ENCODE data around the gene SLC6A9. TPM values are rescaled to one million over a fixed set of nuclear protein-coding genes. Genes with fewer than 3 reads are reported as not detected.

SLC6A9 gene
- total and polyA plus RNA-seq, 2 of the 8 experiments (the other 6 are each of a cell fraction or from before 2014, with no cell fraction given): 20.2 to 24.2 TPM

DNA sequence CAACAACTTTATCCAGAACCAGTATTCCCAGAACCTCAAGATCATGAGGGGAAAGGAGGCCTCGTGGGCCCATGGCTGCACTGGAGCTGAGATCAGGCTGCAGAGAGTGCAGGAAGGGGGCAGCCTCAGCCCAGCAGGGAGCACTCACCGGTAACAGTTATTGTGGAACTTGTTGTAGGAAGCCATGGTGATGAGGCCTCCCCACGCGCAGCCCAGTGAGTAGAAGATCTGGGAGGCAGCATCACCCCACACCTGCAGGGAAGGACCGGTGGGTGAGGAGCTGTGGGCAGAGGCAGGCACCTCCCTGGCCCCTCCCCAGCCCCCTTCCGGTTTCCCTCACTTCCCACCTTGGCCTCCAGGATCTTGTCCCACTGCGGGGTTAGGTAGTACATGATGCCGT, 29.1 kb downstream of the SLC6A9 start (continued):
- TF ChIP-seq, protein P1, sequence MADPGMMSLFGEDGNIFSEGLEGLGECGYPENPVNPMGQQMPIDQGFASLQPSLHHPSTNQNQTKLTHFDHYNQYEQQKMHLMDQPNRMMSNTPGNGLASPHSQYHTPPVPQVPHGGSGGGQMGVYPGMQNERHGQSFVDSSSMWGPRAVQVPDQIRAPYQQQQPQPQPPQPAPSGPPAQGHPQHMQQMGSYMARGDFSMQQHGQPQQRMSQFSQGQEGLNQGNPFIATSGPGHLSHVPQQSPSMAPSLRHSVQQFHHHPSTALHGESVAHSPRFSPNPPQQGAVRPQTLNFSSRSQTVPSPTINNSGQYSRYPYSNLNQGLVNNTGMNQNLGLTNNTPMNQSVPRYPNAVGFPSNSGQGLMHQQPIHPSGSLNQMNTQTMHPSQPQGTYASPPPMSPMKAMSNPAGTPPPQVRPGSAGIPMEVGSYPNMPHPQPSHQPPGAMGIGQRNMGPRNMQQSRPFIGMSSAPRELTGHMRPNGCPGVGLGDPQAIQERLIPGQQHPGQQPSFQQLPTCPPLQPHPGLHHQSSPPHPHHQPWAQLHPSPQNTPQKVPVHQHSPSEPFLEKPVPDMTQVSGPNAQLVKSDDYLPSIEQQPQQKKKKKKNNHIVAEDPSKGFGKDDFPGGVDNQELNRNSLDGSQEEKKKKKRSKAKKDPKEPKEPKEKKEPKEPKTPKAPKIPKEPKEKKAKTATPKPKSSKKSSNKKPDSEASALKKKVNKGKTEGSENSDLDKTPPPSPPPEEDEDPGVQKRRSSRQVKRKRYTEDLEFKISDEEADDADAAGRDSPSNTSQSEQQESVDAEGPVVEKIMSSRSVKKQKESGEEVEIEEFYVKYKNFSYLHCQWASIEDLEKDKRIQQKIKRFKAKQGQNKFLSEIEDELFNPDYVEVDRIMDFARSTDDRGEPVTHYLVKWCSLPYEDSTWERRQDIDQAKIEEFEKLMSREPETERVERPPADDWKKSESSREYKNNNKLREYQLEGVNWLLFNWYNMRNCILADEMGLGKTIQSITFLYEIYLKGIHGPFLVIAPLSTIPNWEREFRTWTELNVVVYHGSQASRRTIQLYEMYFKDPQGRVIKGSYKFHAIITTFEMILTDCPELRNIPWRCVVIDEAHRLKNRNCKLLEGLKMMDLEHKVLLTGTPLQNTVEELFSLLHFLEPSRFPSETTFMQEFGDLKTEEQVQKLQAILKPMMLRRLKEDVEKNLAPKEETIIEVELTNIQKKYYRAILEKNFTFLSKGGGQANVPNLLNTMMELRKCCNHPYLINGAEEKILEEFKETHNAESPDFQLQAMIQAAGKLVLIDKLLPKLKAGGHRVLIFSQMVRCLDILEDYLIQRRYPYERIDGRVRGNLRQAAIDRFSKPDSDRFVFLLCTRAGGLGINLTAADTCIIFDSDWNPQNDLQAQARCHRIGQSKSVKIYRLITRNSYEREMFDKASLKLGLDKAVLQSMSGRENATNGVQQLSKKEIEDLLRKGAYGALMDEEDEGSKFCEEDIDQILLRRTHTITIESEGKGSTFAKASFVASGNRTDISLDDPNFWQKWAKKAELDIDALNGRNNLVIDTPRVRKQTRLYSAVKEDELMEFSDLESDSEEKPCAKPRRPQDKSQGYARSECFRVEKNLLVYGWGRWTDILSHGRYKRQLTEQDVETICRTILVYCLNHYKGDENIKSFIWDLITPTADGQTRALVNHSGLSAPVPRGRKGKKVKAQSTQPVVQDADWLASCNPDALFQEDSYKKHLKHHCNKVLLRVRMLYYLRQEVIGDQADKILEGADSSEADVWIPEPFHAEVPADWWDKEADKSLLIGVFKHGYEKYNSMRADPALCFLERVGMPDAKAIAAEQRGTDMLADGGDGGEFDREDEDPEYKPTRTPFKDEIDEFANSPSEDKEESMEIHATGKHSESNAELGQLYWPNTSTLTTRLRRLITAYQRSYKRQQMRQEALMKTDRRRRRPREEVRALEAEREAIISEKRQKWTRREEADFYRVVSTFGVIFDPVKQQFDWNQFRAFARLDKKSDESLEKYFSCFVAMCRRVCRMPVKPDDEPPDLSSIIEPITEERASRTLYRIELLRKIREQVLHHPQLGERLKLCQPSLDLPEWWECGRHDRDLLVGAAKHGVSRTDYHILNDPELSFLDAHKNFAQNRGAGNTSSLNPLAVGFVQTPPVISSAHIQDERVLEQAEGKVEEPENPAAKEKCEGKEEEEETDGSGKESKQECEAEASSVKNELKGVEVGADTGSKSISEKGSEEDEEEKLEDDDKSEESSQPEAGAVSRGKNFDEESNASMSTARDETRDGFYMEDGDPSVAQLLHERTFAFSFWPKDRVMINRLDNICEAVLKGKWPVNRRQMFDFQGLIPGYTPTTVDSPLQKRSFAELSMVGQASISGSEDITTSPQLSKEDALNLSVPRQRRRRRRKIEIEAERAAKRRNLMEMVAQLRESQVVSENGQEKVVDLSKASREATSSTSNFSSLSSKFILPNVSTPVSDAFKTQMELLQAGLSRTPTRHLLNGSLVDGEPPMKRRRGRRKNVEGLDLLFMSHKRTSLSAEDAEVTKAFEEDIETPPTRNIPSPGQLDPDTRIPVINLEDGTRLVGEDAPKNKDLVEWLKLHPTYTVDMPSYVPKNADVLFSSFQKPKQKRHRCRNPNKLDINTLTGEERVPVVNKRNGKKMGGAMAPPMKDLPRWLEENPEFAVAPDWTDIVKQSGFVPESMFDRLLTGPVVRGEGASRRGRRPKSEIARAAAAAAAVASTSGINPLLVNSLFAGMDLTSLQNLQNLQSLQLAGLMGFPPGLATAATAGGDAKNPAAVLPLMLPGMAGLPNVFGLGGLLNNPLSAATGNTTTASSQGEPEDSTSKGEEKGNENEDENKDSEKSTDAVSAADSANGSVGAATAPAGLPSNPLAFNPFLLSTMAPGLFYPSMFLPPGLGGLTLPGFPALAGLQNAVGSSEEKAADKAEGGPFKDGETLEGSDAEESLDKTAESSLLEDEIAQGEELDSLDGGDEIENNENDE (IDR thresholded peaks at IDR 0.05; ENCODE audit: insufficient replicate concordance, low read length): no peak
- TF ChIP-seq SAP30 (IDR thresholded peaks at IDR 0.05; ENCODE audit: insufficient read depth, insufficient replicate concordance, low read length) (no peak), TAF1 (IDR thresholded peaks at IDR 0.05; ENCODE audit: low read depth, low read length) (no peak), SP2 (IDR thresholded peaks at IDR 0.05; ENCODE audit: low read length) (no peak), SIX5 (IDR thresholded peaks at IDR 0.05; ENCODE audit: low read depth, low read length) (no peak), CHD2 (IDR thresholded peaks at IDR 0.05; ENCODE audit: low read length) (no peak), TEAD4 (IDR thresholded peaks at IDR 0.05; ENCODE audit: low read depth, low read length) (no peak), POLR2A (IDR thresholded peaks at IDR 0.05; ENCODE audit: control extremely low read depth in 1 of 2, low read depth in 2 of 2, low read length in 2 of 2) (no peak), SIN3A (conservative IDR thresholded peaks at IDR 0.05 in 1 of 2, IDR thresholded peaks at IDR 0.05 in 1 of 2; ENCODE audit: low read depth in 1 of 2, low read length in 2 of 2) (no peak)
- TF ChIP-seq, protein P2, sequence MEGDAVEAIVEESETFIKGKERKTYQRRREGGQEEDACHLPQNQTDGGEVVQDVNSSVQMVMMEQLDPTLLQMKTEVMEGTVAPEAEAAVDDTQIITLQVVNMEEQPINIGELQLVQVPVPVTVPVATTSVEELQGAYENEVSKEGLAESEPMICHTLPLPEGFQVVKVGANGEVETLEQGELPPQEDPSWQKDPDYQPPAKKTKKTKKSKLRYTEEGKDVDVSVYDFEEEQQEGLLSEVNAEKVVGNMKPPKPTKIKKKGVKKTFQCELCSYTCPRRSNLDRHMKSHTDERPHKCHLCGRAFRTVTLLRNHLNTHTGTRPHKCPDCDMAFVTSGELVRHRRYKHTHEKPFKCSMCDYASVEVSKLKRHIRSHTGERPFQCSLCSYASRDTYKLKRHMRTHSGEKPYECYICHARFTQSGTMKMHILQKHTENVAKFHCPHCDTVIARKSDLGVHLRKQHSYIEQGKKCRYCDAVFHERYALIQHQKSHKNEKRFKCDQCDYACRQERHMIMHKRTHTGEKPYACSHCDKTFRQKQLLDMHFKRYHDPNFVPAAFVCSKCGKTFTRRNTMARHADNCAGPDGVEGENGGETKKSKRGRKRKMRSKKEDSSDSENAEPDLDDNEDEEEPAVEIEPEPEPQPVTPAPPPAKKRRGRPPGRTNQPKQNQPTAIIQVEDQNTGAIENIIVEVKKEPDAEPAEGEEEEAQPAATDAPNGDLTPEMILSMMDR (IDR thresholded peaks at IDR 0.05; ENCODE audit: control extremely low read depth in 1 of 3, insufficient read depth in 1 of 3, low read depth in 1 of 3, low read length in 3 of 3): no peak

Data from H1 (cell line).